ENCODE data around the gene ZMYND19. TPM values are rescaled to one million over a fixed set of nuclear protein-coding genes. Genes with fewer than 3 reads are reported as not detected.
A peak's percentile ranks its signal among the peaks of the same experiment; 100 is the strongest.

ZMYND19 gene
- 10 to 100 TPM in 4 of 5 donors, 1 to 10 TPM in 1; 9.4 to 40.6 (median 31.9) TPM for total RNA-seq
- polyA plus RNA-seq = 10 to 100 TPM; 17.0 to 30.0 (median 21.1) TPM
- long read RNA-seq, donor 1, partial matches to known transcripts = 0 of 4 reads
- long read RNA-seq, donor 1, other reads (novel, unspliced or antisense) = 0 of 4 reads
- long read RNA-seq, donor 2, transcript ZMYND19-201 (6 exons, 1,375 nt) = major isoform, 8 of 8 reads
- long read RNA-seq, donor 2, partial matches to known transcripts = 0 of 8 reads
- long read RNA-seq, donor 2, other reads (novel, unspliced or antisense) = 0 of 8 reads
- long read RNA-seq, donor 3, transcript ZMYND19-201 (6 exons, 1,375 nt) = major isoform, 8 of 8 reads
- long read RNA-seq, donor 3, partial matches to known transcripts = 0 of 8 reads
- long read RNA-seq, donor 3, other reads (novel, unspliced or antisense) = 0 of 8 reads
- long read RNA-seq, donor 4, partial matches to known transcripts = 0 of 1 reads
- long read RNA-seq, donor 4, other reads (novel, unspliced or antisense) = 0 of 1 reads
- long read RNA-seq, donor 5, transcript ZMYND19-201 (6 exons, 1,375 nt) = major isoform, 11 of 16 reads
- long read RNA-seq, donor 5, partial matches to known transcripts = 5 of 16 reads
- long read RNA-seq, donor 5, other reads (novel, unspliced or antisense) = 0 of 16 reads
- long read RNA-seq, donor 6, transcript ZMYND19-201 (6 exons, 1,375 nt) = major isoform, 12 of 87 reads
- long read RNA-seq, donor 6, partial matches to known transcripts = 66 of 87 reads
- long read RNA-seq, donor 6, other reads (novel, unspliced or antisense) = 9 of 87 reads
- long read RNA-seq, donor 7, transcript ZMYND19-201 (6 exons, 1,375 nt) = major isoform, 14 of 14 reads
- long read RNA-seq, donor 7, partial matches to known transcripts = 0 of 14 reads
- long read RNA-seq, donor 7, other reads (novel, unspliced or antisense) = 0 of 14 reads
- long read RNA-seq, donor 8, transcript ZMYND19-201 (6 exons, 1,375 nt) = major isoform, 10 of 10 reads
- long read RNA-seq, donor 8, partial matches to known transcripts = 0 of 10 reads
- long read RNA-seq, donor 8, other reads (novel, unspliced or antisense) = 0 of 10 reads
- long read RNA-seq, donor 9, transcript ZMYND19-201 (6 exons, 1,375 nt) = major isoform, 7 of 7 reads
- long read RNA-seq, donor 9, partial matches to known transcripts = 0 of 7 reads
- long read RNA-seq, donor 9, other reads (novel, unspliced or antisense) = 0 of 7 reads
- long read RNA-seq, donor 10, partial matches to known transcripts = 0 of 4 reads
- long read RNA-seq, donor 10, other reads (novel, unspliced or antisense) = 0 of 4 reads

DNA sequence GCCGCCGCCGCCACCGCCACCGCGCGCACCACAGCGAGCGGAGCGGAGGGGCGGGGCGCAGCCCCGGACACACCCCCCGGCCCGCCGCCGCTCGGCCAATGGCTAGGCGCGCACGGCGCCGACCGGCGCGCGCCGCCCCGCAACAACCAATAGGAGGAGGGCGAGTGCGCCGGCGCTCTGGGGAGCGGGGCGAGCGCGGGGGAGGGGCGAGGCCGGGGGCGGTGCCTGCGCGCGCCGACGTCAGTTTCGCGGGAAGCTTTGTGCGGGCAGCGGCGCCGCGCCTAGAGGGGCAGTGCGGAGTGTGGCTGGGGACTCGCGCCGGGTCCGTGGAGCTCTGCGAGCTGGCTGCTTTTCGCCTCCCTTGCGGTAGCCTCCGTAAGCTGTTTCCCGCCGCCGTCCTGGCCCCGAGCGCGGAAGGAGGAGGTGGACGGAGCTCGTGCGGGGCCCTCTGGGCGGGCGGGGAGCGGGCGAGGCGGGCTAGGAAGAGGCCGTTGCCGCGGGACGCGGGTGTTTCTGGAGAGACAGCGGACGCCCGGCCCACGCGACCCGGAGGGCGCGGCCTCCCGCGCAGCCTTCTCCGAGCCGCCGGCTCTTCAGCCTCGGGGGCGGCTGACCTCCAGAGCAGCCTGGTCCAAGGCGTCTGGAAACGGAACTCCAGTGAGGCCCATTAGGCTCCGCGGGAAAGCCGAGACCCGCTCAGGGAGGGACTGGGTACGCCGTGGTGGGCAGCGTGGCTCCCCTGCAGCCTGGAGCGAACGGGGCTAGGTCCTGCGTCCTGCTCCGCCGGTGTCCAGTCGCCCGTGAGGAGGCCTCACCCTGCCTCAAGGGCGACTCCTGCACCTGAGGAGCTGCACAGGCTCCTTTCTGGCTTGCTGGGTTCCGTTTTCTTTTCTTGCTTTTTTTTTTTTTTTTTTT, at the start of gene ZMYND19:
ZMYND19 (minus strand) TSS at position 44 of the 915 bp plus-strand sequence. CDS start 249 bp downstream, outside the sequence.
- H3K9me3 ChIP-seq = no peaks in the 10 kb centered on the region
- 0 to 2% (median 1%) methylated on average over 25 to 113 of the region's 113 CpGs for WGBS, 5 donors
- H3K27me3 ChIP-seq = no peaks in the 10 kb centered on the region
- intact Hi-C loops (cut with DNase I; ENCODE audit: low total_unique reads) = no loop called here
- peak within 1 kb of the TSS; percentile 78 to 90 (median 84) for H3K27ac ChIP-seq
- DNase-seq = peak; percentile 92 to 97
- H3K4me1 ChIP-seq = peaks cover 27 to 57% (median 51%) of the 10 kb centered on the region in 4 donors
- peaks cover 21 to 29% (median 28%) of the 10 kb centered on the region in 4 donors for H3K36me3 ChIP-seq
- TF ChIP-seq EP300 (IDR thresholded peaks at IDR 0.05) (no peak), POLR2AphosphoS5 (IDR thresholded peaks at IDR 0.05) (peak; percentile 7 to 67 (median 54))
- peak within 1 kb of the TSS; percentile 63 to 92 (median 72) for H3K4me3 ChIP-seq

DNA sequence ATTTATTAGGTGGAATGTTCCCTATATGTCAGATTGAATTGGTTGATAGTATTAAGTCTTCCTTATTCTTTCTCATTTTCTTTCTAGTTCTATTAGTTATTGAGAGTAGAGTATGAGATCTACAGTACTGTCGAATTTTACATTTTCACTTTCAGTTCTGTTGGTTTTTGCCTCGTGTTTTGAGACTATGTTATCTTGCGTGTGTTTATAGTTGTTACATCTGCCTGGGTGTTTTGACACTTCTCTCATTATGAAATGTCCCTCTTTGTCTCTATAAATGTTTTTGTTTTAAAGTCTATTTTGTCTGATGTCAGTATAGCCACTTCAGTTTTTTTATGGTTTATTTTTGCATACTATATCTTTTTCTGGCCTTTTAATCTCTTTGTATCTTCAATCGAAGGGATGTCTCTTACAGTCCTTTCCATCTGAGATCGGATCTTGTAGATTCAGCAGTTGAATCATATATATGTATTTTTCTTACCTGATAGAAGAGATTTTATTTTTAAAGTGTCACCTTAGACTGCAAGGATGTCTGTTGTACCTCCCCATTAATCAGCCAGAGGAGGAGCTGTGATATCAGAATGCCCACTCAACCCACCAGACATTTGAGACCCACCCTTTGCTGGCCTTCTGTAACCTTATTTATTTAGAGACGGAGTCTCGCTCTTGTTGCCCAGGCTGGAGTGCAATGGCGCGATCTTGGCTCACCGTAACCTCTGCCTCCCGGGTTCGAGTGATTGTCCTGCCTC, 49.2 kb upstream of the ZMYND19 start:
- intact Hi-C loops (cut with DNase I; ENCODE audit: low total_unique reads) = no loop called here
- TF ChIP-seq, protein P1, sequence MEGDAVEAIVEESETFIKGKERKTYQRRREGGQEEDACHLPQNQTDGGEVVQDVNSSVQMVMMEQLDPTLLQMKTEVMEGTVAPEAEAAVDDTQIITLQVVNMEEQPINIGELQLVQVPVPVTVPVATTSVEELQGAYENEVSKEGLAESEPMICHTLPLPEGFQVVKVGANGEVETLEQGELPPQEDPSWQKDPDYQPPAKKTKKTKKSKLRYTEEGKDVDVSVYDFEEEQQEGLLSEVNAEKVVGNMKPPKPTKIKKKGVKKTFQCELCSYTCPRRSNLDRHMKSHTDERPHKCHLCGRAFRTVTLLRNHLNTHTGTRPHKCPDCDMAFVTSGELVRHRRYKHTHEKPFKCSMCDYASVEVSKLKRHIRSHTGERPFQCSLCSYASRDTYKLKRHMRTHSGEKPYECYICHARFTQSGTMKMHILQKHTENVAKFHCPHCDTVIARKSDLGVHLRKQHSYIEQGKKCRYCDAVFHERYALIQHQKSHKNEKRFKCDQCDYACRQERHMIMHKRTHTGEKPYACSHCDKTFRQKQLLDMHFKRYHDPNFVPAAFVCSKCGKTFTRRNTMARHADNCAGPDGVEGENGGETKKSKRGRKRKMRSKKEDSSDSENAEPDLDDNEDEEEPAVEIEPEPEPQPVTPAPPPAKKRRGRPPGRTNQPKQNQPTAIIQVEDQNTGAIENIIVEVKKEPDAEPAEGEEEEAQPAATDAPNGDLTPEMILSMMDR (IDR thresholded peaks at IDR 0.05) = no peak
- no peak for TF ChIP-seq EP300 (IDR thresholded peaks at IDR 0.05)
- TF ChIP-seq POLR2AphosphoS5 (IDR thresholded peaks at IDR 0.05) = no peak
- no peak for TF ChIP-seq POLR2A (IDR thresholded peaks at IDR 0.05)
- H3K27me3 ChIP-seq = no peaks in the 10 kb centered on the region
- no peak for DNase-seq
- no peak overlapping the region for H3K4me3 ChIP-seq
- H3K27ac ChIP-seq = peak overlapping the region in 2 of 5 donors; percentile 7 to 52
- H3K9me3 ChIP-seq = no peaks in the 10 kb centered on the region
- H3K36me3 ChIP-seq = peaks cover 0 to 28% (median 19%) of the 10 kb centered on the region in 4 donors
- WGBS, 5 donors = 67 to 72% (median 70%) methylated on average over 12 of the region's 12 CpGs
- H3K4me1 ChIP-seq = peaks cover 0 to 49% (median 19%) of the 10 kb centered on the region in 4 donors

DNA sequence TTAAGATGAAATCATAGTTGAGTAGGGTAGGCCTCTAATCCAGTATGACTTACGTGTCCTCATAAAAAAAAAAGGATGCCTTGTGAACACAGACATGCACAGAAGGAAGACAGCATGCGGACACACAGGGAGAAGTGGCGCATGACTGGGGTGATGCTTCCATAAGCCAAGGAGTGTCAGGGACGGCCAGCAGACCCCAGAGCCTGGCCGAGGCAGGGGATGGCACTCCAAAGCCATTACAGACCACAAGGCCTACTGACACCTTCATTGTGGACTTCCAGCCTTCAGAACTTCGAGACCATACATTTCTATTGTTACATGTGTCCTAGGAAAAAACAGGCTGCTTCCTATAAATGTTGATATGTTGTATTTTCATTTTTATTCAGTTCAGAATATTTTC, 48.4 kb upstream of the ZMYND19 start:
- no peak for DNase-seq
- intact Hi-C loops (cut with DNase I; ENCODE audit: low total_unique reads) = no loop called here
- 89 to 91% (median 90%) methylated on average over 6 of the region's 6 CpGs for WGBS, 5 donors
- H3K27ac ChIP-seq = peak overlapping the region in 1 of 5 donors; percentile 52
- no peak for TF ChIP-seq POLR2AphosphoS5 (IDR thresholded peaks at IDR 0.05)
- TF ChIP-seq EP300 (IDR thresholded peaks at IDR 0.05) = no peak
- TF ChIP-seq, protein P1 (IDR thresholded peaks at IDR 0.05) = no peak
- no peak for TF ChIP-seq POLR2A (IDR thresholded peaks at IDR 0.05)
- no peaks in the 10 kb centered on the region for H3K27me3 ChIP-seq
- H3K36me3 ChIP-seq = peaks cover 0 to 21% (median 13%) of the 10 kb centered on the region in 4 donors
- no peaks in the 10 kb centered on the region for H3K9me3 ChIP-seq
- peaks cover 0 to 46% (median 19%) of the 10 kb centered on the region in 4 donors for H3K4me1 ChIP-seq
- H3K4me3 ChIP-seq = no peak overlapping the region

All from stomach (tissue), 19 donors.